Uterus (tissue), 2 donors: Measurements from ENCODE around the gene KCNN3.

Experiments
- POLR2A ChIP-seq, 2 donors: fragments of 450-650 bp; IDR thresholded peaks; one replicate each; pipeline ENCODE4 v1.6.1; 2016; ENCODE audit warnings: antibody characterized with exemption in 2 of 2, mild to moderate bottlenecking in 1 of 2, moderate library complexity in 1 of 2
- TF ChIP-seq, protein P1 (sequence below), 4 experiments: fragments of 200-600 bp in 2 of 4; fragments of 450-650 bp in 2 of 4; sonication (generic) in 2 of 4; IDR thresholded peaks; one replicate each; pipeline ENCODE4 v1.5.1; 2016 to 2019; ENCODE audit warnings: antibody characterized with exemption in 4 of 4, mild to moderate bottlenecking in 2 of 4, moderate library complexity in 1 of 4

DNA sequence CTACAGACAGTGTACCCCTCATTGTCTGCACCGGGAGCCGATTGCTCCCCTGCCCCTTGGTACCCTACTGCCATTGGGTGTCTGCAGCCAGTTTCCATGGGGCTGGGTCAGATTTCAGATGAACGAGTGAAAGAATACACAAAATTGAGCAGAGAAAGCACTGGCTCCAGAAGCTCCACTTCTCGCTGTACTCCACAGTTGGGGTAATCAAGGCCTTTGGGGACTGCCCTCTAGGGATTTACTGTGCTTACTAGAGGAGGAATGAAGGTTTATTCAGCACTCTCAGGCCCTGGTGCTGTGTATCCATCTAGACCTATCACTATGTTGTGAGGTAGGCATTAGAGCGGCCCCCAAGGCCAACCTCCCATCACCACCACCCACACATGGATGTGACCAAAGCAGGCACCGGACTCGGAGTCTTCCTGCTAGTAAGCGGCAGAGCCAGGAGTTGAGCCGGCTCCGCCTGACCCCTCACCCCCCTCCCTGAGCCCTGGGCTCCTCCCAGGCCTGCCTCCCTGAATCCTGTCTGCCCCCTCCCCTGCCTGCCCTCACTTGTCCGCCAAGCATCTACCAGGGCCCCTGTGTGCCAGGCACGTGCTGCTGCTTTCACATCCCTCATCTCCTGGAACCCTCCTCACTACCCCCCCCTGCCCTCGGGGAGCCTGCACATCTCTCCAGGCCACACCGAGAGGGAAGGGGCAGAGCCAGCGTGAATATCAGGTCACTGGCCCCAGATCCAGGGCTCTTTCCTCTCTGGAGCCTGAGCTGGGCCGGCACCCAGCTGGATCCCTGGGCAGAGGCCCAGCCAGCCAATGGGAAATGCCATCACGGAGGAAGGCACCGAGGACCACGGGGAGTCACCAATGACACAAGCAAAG is 23.3 kb downstream of the KCNN3 start:
- TF ChIP-seq, protein P1, sequence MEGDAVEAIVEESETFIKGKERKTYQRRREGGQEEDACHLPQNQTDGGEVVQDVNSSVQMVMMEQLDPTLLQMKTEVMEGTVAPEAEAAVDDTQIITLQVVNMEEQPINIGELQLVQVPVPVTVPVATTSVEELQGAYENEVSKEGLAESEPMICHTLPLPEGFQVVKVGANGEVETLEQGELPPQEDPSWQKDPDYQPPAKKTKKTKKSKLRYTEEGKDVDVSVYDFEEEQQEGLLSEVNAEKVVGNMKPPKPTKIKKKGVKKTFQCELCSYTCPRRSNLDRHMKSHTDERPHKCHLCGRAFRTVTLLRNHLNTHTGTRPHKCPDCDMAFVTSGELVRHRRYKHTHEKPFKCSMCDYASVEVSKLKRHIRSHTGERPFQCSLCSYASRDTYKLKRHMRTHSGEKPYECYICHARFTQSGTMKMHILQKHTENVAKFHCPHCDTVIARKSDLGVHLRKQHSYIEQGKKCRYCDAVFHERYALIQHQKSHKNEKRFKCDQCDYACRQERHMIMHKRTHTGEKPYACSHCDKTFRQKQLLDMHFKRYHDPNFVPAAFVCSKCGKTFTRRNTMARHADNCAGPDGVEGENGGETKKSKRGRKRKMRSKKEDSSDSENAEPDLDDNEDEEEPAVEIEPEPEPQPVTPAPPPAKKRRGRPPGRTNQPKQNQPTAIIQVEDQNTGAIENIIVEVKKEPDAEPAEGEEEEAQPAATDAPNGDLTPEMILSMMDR (IDR thresholded peaks at IDR 0.05): no peak
- TF ChIP-seq POLR2A (IDR thresholded peaks at IDR 0.05): no peak
